ENCODE measurements around the gene CYBA. TPM values are rescaled to one million over a fixed set of nuclear protein-coding genes. Genes with fewer than 3 reads are reported as not detected.

Gene CYBA
- total and polyA plus RNA-seq, 2 donors (not counting 1 experiment from before 2014, with no cell fraction given) = 701 to 1,336 TPM

- peaks cover 75% of the 10 kb centered on the region for H3K79me2 ChIP-seq (ENCODE audit: control insufficient read depth, insufficient read depth, low read length)
- H3K27ac ChIP-seq (ENCODE audit: low read length in 2 of 2) = peak overlapping the region in 1 of 2 donors; percentile 59
- ChIA-PET POLR2A (interaction anchor here (0.7 kb wide), 1 partner anchor 11 kb away, joined by 3 read pairs; no protein-coding TSS in a partner anchor), CTCF (no interaction called here)
- no peak for ATAC-seq (ENCODE audit: low read depth)
- Mint-ChIP-seq H3K4me3 (no peak overlapping the region), H3K27ac (peak overlapping the region; percentile 65), H3K9me3 (ENCODE audit: insufficient read depth) (no peaks in the 10 kb centered on the region), H3K27me3 (no peaks in the 10 kb centered on the region), H3K4me1 (peaks cover 61% of the 10 kb centered on the region)
- H3K27me3 ChIP-seq (replicated peaks in 1 of 4; ENCODE audit: control extremely low read depth in 1 of 4, control insufficient read depth in 3 of 4, insufficient read depth in 4 of 4, low read length in 3 of 4) = no peaks in the 10 kb centered on the region
- intact Hi-C loops (cut with micrococcal nuclease) = no loop called here
- no peak for TF ChIP-seq CTCF (IDR thresholded peaks at IDR 0.05)
- no peak for TF ChIP-seq EZH2 (IDR thresholded peaks at IDR 0.05; ENCODE audit: borderline replicate concordance, insufficient read depth, low read depth, low read length, poor library complexity, severe bottlenecking)
- H3K9ac ChIP-seq (ENCODE audit: low read length) = no peak overlapping the region
- H3K4me1 ChIP-seq (ENCODE audit: control insufficient read depth in 2 of 2, insufficient read depth in 2 of 2, low read length in 2 of 2) = peaks cover 35 to 58% of the 10 kb centered on the region in 2 donors
- peaks cover 0 to 68% of the 10 kb centered on the region in 2 experiments for H3K36me3 ChIP-seq (replicated peaks in 1 of 2; ENCODE audit: control extremely low read depth in 1 of 2, control insufficient read depth in 1 of 2, extremely low read depth in 1 of 2, insufficient read depth in 2 of 2, low read length in 1 of 2)
- DNase-seq = no peak
- peak overlapping the region; percentile 99 for H3K4me2 ChIP-seq (replicated peaks; ENCODE audit: low read depth, low read length, poor library complexity, severe bottlenecking)
- no peak overlapping the region for H3K4me3 ChIP-seq (ENCODE audit: control extremely low read depth in 1 of 5, extremely low read depth in 1 of 5, insufficient read depth in 1 of 5, low read depth in 2 of 5, low read length in 4 of 5)
- 94% methylated on average over 13 of the region's 28 CpGs for WGBS (ENCODE audit: insufficient coverage)
- H3K9me3 ChIP-seq (ENCODE audit: control extremely low read depth in 1 of 3, control insufficient read depth in 2 of 3, insufficient read depth in 1 of 3, low read length in 2 of 3) = peaks cover 0 to 6% (median 0%) of the 10 kb centered on the region in 3 donors
- H2AFZ ChIP-seq (ENCODE audit: insufficient read depth, low read depth, low read length, poor library complexity, severe bottlenecking) = no peak overlapping the region
- peaks cover 96% of the 10 kb centered on the region for H4K20me1 ChIP-seq (ENCODE audit: control insufficient read depth, insufficient read depth, low read length, poor library complexity, severe bottlenecking)
Observed at GRCh38 chr16:88646345-88647034, 4.4 kb downstream of the CYBA start.

GRCh38 chr16:88645941-88646340 is 4.9 kb downstream of the CYBA start:
- Histone ChIP-seq H3K27me3 (replicated peaks in 1 of 4; ENCODE audit: control extremely low read depth in 1 of 4, control insufficient read depth in 3 of 4, insufficient read depth in 4 of 4, low read length in 3 of 4) (no peaks in the 10 kb centered on the region), H3K4me3 (ENCODE audit: control extremely low read depth in 1 of 5, extremely low read depth in 1 of 5, insufficient read depth in 1 of 5, low read depth in 2 of 5, low read length in 4 of 5) (no peak overlapping the region), H3K9me3 (ENCODE audit: control extremely low read depth in 1 of 3, control insufficient read depth in 2 of 3, insufficient read depth in 1 of 3, low read length in 2 of 3) (peaks cover 0 to 9% (median 0%) of the 10 kb centered on the region in 3 donors), H3K9ac (ENCODE audit: low read length) (no peak overlapping the region), H4K20me1 (ENCODE audit: control insufficient read depth, insufficient read depth, low read length, poor library complexity, severe bottlenecking) (peaks cover 98% of the 10 kb centered on the region), H3K4me2 (replicated peaks; ENCODE audit: low read depth, low read length, poor library complexity, severe bottlenecking) (no peak overlapping the region), H2AFZ (ENCODE audit: insufficient read depth, low read depth, low read length, poor library complexity, severe bottlenecking) (no peak overlapping the region), H3K79me2 (ENCODE audit: control insufficient read depth, insufficient read depth, low read length) (peaks cover 70% of the 10 kb centered on the region), H3K4me1 (ENCODE audit: control insufficient read depth in 2 of 2, insufficient read depth in 2 of 2, low read length in 2 of 2) (peaks cover 39 to 58% of the 10 kb centered on the region in 2 donors), H3K36me3 (replicated peaks in 1 of 2; ENCODE audit: control extremely low read depth in 1 of 2, control insufficient read depth in 1 of 2, extremely low read depth in 1 of 2, insufficient read depth in 2 of 2, low read length in 1 of 2) (peaks cover 0 to 68% of the 10 kb centered on the region in 2 experiments), H3K27ac (ENCODE audit: low read length in 2 of 2) (no peak overlapping the region)
- 91% methylated on average over 19 of the region's 23 CpGs for WGBS (ENCODE audit: insufficient coverage)
- ATAC-seq (ENCODE audit: low read depth) (no peak), DNase-seq (no peak)
- no peak overlapping the region for H3K4me3 Mint-ChIP-seq
- CTCF ChIA-PET = no interaction called here
- H3K27ac Mint-ChIP-seq = peak overlapping the region; percentile 65
- peaks cover 62% of the 10 kb centered on the region for H3K4me1 Mint-ChIP-seq
- H3K27me3 Mint-ChIP-seq = no peaks in the 10 kb centered on the region
- POLR2A ChIA-PET = no interaction called here
- no peak for TF ChIP-seq EZH2 (IDR thresholded peaks at IDR 0.05; ENCODE audit: borderline replicate concordance, insufficient read depth, low read depth, low read length, poor library complexity, severe bottlenecking)
- no peak for TF ChIP-seq CTCF (IDR thresholded peaks at IDR 0.05)
- H3K9me3 Mint-ChIP-seq (ENCODE audit: insufficient read depth) = no peaks in the 10 kb centered on the region
- intact Hi-C loops (cut with micrococcal nuclease) = no loop called here
